Transverse colon (tissue), 4 donors: ENCODE results near the gene ZNF185.

Source experiments
- EP300 ChIP-seq: sonication (generic); formaldehyde crosslinking; IDR thresholded peaks from one replicate; pipeline ENCODE4 v1.6.1; 2017; ENCODE audit warnings: antibody characterized with exemption, low read depth
- POLR2A ChIP-seq: fragments of 450-650 bp; IDR thresholded peaks from one replicate; pipeline ENCODE4 v1.6.1; 2016; ENCODE audit warnings: antibody characterized with exemption, mild to moderate bottlenecking, moderate library complexity
- POLR2AphosphoS5 ChIP-seq, 3 donors: sonication (generic); formaldehyde crosslinking; IDR thresholded peaks; one replicate each; pipeline ENCODE4 v1.6.1; 2016; ENCODE audit warnings: antibody characterized with exemption in 3 of 3
- TF ChIP-seq, protein P1 (sequence below), 5 experiments: fragments of 200-600 bp in 3 of 5; fragments of 450-650 bp in 2 of 5; sonication (generic) in 3 of 5; IDR thresholded peaks; 1 replicate in 2 of 5; 2 replicates in 3 of 5; pipeline ENCODE4 v1.5.1; 2016 to 2017; ENCODE audit warnings: antibody characterized with exemption in 5 of 5, inconsistent platforms in 3 of 5, mild to moderate bottlenecking in 2 of 5, moderate library complexity in 1 of 5

DNA sequence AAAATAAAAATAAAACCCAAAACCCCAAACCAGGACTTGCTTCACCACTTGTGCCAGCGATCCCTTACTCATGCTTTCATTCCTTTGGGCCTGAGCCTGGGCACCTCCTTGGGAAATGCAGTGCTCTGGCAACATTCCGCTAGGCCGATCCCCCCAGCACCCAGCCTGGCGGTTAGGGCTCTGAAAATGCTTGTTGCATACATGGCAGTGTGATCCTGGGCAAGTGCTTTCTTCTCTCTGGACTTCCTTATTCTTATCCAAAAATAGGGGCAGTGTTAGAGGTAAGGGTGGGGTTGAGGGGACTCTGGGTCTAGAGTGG lies 4.6 kb downstream of the ZNF185 start:
- no peak for TF ChIP-seq POLR2A
- TF ChIP-seq, protein P1, sequence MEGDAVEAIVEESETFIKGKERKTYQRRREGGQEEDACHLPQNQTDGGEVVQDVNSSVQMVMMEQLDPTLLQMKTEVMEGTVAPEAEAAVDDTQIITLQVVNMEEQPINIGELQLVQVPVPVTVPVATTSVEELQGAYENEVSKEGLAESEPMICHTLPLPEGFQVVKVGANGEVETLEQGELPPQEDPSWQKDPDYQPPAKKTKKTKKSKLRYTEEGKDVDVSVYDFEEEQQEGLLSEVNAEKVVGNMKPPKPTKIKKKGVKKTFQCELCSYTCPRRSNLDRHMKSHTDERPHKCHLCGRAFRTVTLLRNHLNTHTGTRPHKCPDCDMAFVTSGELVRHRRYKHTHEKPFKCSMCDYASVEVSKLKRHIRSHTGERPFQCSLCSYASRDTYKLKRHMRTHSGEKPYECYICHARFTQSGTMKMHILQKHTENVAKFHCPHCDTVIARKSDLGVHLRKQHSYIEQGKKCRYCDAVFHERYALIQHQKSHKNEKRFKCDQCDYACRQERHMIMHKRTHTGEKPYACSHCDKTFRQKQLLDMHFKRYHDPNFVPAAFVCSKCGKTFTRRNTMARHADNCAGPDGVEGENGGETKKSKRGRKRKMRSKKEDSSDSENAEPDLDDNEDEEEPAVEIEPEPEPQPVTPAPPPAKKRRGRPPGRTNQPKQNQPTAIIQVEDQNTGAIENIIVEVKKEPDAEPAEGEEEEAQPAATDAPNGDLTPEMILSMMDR (IDR thresholded peaks at IDR 0.05), result no peak
- no peak for TF ChIP-seq POLR2AphosphoS5 (IDR thresholded peaks at IDR 0.05)
- no peak for TF ChIP-seq EP300
